GM20000 (cell line): ENCODE measurements around the gene DNAJA1.
A peak's percentile ranks its signal among the peaks of the same experiment; 100 is the strongest.

Experiments used
- DNase-seq: peaks from one replicate; pipeline ENCODE4 v3.0.0; 2012; ENCODE audit warnings: low spot score
- CTCF ChIP-seq: IDR thresholded peaks from 2 replicates; pipeline ENCODE4 v1.5.1; 2012; ENCODE audit warnings: mild to moderate bottlenecking, control low read depth; ENCODE audit errors: extremely low read depth, missing control alignments

DNAJA1 gene

GRCh38 chr9:33022303-33022702 lies 2.8 kb upstream of the DNAJA1 start:
- no peak for DNase-seq
- TF ChIP-seq CTCF, result no peak

- no peak for TF ChIP-seq CTCF
- DNase-seq, result no peak
These were observed 2.3 kb upstream of the DNAJA1 start for GRCh38 chr9:33022755-33023154.

GRCh38 chr9:33023661-33024060 lies 1.4 kb upstream of the DNAJA1 start:
- DNase-seq, result no peak
- no peak for TF ChIP-seq CTCF

GRCh38 chr9:33024126-33024965 lies 727 bp upstream of the DNAJA1 start:
- DNase-seq, result peak; percentile 43
- no peak for TF ChIP-seq CTCF

- DNase-seq, result peak; percentile 85
- TF ChIP-seq CTCF, result no peak
These were observed 684 bp downstream of the DNAJA1 start for GRCh38 chr9:33025572-33026342.

- TF ChIP-seq CTCF, result no peak
- no peak for DNase-seq
These were observed 4.2 kb downstream of the DNAJA1 start for GRCh38 chr9:33029231-33029786.

- no peak for TF ChIP-seq CTCF
- DNase-seq, result no peak
These were observed 5.2 kb downstream of the DNAJA1 start for GRCh38 chr9:33030285-33030684.
